Osteocyte (in vitro differentiated cells): ENCODE measurements around the gene SMS. TPM values are rescaled to one million over a fixed set of nuclear protein-coding genes. Genes with fewer than 3 reads are reported as not detected.

Experiments
- DNase-seq: peaks from one replicate; pipeline ENCODE4 v3.0.0; 2021; ENCODE audit warnings: mixed read lengths; ENCODE audit not compliant: unreplicated experiment; ENCODE audit errors: extremely low spot score
- H3K27ac Mint-ChIP-seq: one replicate; pipeline ENCODE4 v1.8.0; 2021; ENCODE audit warnings: mild to moderate bottlenecking, mixed read lengths; ENCODE audit not compliant: unreplicated experiment
- H3K27me3 Mint-ChIP-seq: one replicate; pipeline ENCODE4 v1.8.0; 2021; ENCODE audit warnings: mixed read lengths; ENCODE audit not compliant: unreplicated experiment
- H3K36me3 Mint-ChIP-seq: one replicate; pipeline ENCODE4 v1.8.0; 2021; ENCODE audit warnings: mixed read lengths; ENCODE audit not compliant: unreplicated experiment
- H3K4me1 Mint-ChIP-seq: one replicate; pipeline ENCODE4 v1.8.0; 2021; ENCODE audit warnings: mixed read lengths; ENCODE audit not compliant: unreplicated experiment
- H3K4me3 Mint-ChIP-seq: one replicate; pipeline ENCODE4 v1.8.0; 2021; ENCODE audit warnings: mild to moderate bottlenecking, moderate library complexity, mixed read lengths; ENCODE audit not compliant: unreplicated experiment
- H3K9me3 Mint-ChIP-seq: one replicate; pipeline ENCODE4 v1.8.0; 2021; ENCODE audit warnings: mixed read lengths; ENCODE audit not compliant: unreplicated experiment
- total RNA-seq: library from RNA; stranded (reverse); gene quantifications from 2 replicates; pipeline ENCODE4 v1.2.1, GENCODE V29; 2021
- TF ChIP-seq, protein P1 (sequence below): fragments of 200-600 bp; sonication (generic); IDR thresholded peaks from 2 replicates; pipeline ENCODE4 v1.5.0; 2021; ENCODE audit warnings: antibody characterized with exemption, mild to moderate bottlenecking, moderate library complexity

The SMS gene
- total RNA-seq, 1 donor from 2014 or later, result 91.4 TPM

DNA sequence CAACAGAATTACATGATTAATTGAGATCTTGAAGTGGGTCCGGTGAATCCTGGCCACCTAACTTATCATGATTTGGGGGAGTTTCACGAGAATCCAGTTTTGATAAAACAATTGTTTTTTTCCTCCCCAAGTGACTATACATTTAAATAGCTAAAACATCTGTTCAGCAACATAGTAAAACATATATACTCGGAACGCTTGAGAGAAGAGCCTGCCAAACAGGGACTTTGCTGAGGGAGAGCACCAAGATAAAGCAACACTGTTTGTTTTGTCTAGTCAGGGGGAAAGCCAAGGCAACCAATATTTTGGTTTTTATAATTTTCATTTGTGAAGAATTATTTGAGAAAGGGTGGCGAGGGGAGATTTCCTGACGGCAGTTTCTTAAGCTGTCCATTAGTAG, 92.0 kb downstream of the SMS start:
- Mint-ChIP-seq H3K27me3 (no peaks in the 10 kb centered on the region), H3K9me3 (no peaks in the 10 kb centered on the region), H3K27ac (no peak overlapping the region), H3K36me3 (no peaks in the 10 kb centered on the region), H3K4me1 (peaks cover 4% of the 10 kb centered on the region), H3K4me3 (no peak overlapping the region)
- no peak for DNase-seq
- TF ChIP-seq, protein P1, sequence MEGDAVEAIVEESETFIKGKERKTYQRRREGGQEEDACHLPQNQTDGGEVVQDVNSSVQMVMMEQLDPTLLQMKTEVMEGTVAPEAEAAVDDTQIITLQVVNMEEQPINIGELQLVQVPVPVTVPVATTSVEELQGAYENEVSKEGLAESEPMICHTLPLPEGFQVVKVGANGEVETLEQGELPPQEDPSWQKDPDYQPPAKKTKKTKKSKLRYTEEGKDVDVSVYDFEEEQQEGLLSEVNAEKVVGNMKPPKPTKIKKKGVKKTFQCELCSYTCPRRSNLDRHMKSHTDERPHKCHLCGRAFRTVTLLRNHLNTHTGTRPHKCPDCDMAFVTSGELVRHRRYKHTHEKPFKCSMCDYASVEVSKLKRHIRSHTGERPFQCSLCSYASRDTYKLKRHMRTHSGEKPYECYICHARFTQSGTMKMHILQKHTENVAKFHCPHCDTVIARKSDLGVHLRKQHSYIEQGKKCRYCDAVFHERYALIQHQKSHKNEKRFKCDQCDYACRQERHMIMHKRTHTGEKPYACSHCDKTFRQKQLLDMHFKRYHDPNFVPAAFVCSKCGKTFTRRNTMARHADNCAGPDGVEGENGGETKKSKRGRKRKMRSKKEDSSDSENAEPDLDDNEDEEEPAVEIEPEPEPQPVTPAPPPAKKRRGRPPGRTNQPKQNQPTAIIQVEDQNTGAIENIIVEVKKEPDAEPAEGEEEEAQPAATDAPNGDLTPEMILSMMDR, result no peak

DNA sequence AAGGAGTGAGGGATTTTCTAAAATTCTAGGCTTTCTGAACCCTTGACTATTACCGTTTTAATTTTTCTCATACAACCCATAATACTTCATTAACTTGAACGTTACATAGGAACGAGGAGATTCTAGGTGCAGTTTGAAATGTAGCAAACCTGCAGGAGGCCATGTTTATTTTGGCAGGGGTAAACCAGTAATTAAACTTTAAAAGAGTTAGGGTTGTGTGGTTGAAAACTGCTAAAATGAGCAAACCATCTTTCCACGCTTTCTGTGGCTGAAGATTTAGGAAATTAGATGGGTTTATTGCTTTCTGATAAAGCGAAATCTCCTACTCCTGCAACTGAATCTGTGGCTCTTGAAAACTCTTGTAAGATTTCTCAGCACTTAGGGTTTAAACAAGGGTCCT, 93.3 kb downstream of the SMS start:
- Mint-ChIP-seq H3K4me3 (no peak overlapping the region), H3K36me3 (no peaks in the 10 kb centered on the region), H3K27me3 (no peaks in the 10 kb centered on the region), H3K27ac (no peak overlapping the region), H3K9me3 (no peaks in the 10 kb centered on the region), H3K4me1 (peaks cover 11% of the 10 kb centered on the region)
- TF ChIP-seq, protein P1, result no peak
- no peak for DNase-seq

DNA sequence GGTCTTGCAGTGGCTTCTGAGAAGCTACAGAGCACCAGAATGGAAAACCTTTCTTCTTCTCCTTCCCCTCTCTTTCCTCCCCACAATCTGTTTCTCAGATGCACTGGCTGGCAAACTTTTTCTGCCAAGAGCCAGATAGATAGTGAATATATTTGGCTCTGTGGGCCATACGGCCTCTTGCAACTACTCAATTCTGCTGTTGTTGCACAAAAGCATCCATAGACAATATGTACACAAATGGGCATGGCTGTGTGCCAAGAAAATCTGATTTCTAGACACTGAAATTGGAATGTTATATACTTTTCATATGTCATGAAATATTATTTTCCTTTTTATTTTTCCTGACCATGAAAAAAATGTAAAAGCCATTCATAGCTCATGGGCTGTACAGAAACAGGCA, 94.7 kb downstream of the SMS start:
- H3K4me1 Mint-ChIP-seq, result peaks cover 11% of the 10 kb centered on the region
- DNase-seq, result no peak
- no peaks in the 10 kb centered on the region for H3K27me3 Mint-ChIP-seq
- TF ChIP-seq, protein P1, result no peak
- H3K27ac Mint-ChIP-seq, result no peak overlapping the region
- H3K36me3 Mint-ChIP-seq, result no peaks in the 10 kb centered on the region
- no peaks in the 10 kb centered on the region for H3K9me3 Mint-ChIP-seq
- H3K4me3 Mint-ChIP-seq, result no peak overlapping the region

DNA sequence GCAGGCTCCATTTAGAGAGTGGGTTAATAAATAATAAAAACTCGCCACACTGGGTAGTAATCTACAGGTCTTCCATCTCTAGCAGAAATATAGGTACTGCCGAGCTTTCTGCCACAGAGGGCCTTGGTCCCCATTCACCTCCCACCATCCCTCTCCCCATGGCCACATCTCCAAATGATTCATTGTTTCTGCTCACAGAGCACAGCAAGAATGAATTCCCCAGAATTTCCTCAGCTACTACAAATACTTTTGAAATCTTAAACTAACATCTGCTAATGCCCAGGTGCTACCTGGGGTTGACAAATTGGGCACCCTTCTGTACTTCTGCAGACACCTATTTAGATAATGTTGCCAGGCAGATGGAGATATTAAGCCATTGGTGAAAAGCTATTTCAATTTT, 96.7 kb downstream of the SMS start:
- H3K4me3 Mint-ChIP-seq, result no peak overlapping the region
- TF ChIP-seq, protein P1, result no peak
- no peak overlapping the region for H3K27ac Mint-ChIP-seq
- H3K9me3 Mint-ChIP-seq, result no peaks in the 10 kb centered on the region
- no peaks in the 10 kb centered on the region for H3K27me3 Mint-ChIP-seq
- DNase-seq, result no peak
- no peaks in the 10 kb centered on the region for H3K36me3 Mint-ChIP-seq
- H3K4me1 Mint-ChIP-seq, result peaks cover 11% of the 10 kb centered on the region

DNA sequence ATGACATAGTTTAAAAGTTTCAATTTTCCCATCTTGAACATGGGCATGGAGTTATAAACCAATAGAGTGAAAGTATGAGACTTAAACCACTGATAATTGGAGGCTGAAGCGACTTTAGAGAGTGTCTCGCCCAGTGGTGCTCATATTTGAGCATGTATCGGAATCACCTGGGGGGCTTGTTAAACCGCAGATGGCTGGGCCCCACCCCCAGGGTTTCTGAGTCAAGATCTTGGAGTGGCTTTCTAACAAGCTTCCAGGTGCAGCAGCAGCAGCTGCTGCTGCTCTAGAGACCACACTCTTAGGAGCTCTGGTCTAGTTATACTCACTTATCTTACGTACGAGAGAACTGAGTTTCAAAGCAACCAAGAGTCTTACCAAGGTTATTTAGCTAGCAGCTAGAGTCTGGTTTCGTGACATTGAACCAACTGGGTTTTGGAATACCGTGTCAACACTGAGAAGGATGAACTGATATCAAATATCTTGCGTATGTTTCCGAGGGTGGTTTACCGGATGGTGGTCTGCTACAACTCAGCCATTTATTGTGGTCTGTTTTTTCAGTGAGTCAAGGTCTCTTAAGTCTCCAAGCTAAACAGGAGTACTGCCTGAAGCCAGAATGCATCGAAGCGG, 97.5 kb downstream of the SMS start:
- no peak for DNase-seq
- TF ChIP-seq, protein P1, result no peak
- no peak overlapping the region for H3K27ac Mint-ChIP-seq
- no peak overlapping the region for H3K4me3 Mint-ChIP-seq
- no peaks in the 10 kb centered on the region for H3K27me3 Mint-ChIP-seq
- peaks cover 11% of the 10 kb centered on the region for H3K4me1 Mint-ChIP-seq
- H3K36me3 Mint-ChIP-seq, result no peaks in the 10 kb centered on the region
- H3K9me3 Mint-ChIP-seq, result no peaks in the 10 kb centered on the region
